ACC112 (cell line): ENCODE measurements around the gene NPTXR.
A peak's percentile ranks its signal among the peaks of the same experiment; 100 is the strongest.

Experiments used
- H2AFZ ChIP-seq: fragments of 200-600 bp; sonication (generic); one replicate; pipeline ENCODE4 v1.6.0; 2017; ENCODE audit warnings: antibody characterized with exemption, low read length; ENCODE audit not compliant: unreplicated experiment
- H3K27ac ChIP-seq: fragments of 200-600 bp; sonication (generic); 2 replicates; pipeline ENCODE4 v1.5.1; 2014; ENCODE audit warnings: low read depth, mild to moderate bottlenecking, antibody characterized with exemption, low read length, moderate library complexity
- H3K27me3 ChIP-seq: fragments of 200-600 bp; sonication (generic); 2 replicates; pipeline ENCODE4 v1.6.1; 2014; ENCODE audit warnings: mild to moderate bottlenecking, antibody characterized with exemption, low read length, moderate library complexity, mixed read lengths; ENCODE audit not compliant: insufficient read depth
- H3K36me3 ChIP-seq: fragments of 200-600 bp; sonication (generic); 2 replicates; pipeline ENCODE4 v1.6.1; 2016; ENCODE audit warnings: mild to moderate bottlenecking, antibody characterized with exemption, low read length, moderate library complexity, mixed read lengths; ENCODE audit not compliant: insufficient read depth
- H3K4me1 ChIP-seq: fragments of 200-600 bp; sonication (generic); one replicate; pipeline ENCODE4 v1.6.1; 2016; ENCODE audit warnings: low read length, mixed read lengths; ENCODE audit not compliant: insufficient read depth, unreplicated experiment, control insufficient read depth
- H3K4me3 ChIP-seq: fragments of 200-600 bp; sonication (generic); 2 replicates; pipeline ENCODE4 v1.5.1; 2014; ENCODE audit warnings: mild to moderate bottlenecking, low read depth, low read length
- H3K79me2 ChIP-seq: fragments of 200-600 bp; sonication (generic); one replicate; pipeline ENCODE4 v1.6.0; 2016; ENCODE audit warnings: low read length; ENCODE audit not compliant: control insufficient read depth, unreplicated experiment, insufficient read depth

The NPTXR gene

DNA sequence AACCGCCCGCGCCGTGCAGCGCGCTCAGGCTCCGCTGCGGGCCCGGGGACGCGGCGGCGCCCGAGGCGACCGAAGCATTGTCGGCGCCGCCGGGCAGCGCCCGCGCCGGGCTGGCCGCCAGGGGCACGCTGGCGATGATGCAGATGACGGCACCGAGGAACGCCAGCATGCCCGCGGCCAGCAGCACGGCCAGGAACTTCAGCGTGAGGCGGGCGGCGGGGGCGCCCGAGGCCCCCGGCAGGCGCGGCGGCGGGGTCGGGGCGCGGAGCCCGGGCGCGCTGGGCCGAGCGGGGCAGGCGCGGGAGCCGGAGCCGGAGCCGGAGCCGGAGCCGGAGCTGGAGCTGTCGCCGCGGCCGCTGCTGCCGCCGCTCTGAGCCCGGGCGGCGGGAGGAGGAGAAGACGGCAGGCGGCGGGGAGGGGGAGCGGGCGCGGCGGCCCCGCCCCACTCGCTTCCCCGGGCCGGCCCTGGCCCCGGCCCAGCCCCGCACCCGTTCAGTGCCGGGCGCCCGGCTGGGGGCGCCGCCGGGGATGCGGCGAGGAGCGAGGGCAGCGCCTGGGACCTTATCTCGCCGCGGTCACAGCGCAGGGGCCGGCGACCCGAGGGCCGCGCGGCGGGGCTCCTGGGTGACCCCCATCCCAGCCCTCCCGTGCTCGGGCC lies at the start of gene NPTXR:
Gene NPTXR, minus strand, starts transcription at position 372 of the 658 bp plus-strand sequence.
- H3K27ac ChIP-seq: no peak within 1 kb of the TSS
- no peaks in the 10 kb centered on the region for H3K79me2 ChIP-seq
- peaks cover 16% of the 10 kb centered on the region for H3K27me3 ChIP-seq
- no peak within 1 kb of the TSS for H2AFZ ChIP-seq
- H3K4me1 ChIP-seq: no peaks in the 10 kb centered on the region
- H3K4me3 ChIP-seq: peak within 1 kb of the TSS; percentile 69
- H3K36me3 ChIP-seq: no peaks in the 10 kb centered on the region

DNA sequence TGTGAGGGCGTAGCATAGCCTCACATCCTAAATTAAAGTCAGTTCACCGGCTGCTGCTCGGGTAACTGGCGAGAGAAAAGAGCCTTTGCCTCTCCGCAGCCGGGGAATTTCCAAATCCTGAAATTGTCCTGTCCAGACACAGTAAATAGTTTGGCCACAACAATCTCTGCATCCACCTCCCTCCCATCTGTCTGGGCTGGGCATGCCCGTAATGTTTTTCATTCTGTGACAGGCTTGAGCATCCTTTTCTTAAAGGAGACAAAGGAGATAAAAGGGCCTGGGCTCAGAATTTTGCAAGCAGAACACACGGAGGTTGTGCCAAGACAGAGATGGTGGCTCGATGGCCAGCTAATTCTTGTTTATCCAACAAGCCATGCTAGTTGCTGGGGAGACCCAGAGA lies 47.4 kb upstream of the NPTXR start:
- H3K36me3 ChIP-seq: no peaks in the 10 kb centered on the region

DNA sequence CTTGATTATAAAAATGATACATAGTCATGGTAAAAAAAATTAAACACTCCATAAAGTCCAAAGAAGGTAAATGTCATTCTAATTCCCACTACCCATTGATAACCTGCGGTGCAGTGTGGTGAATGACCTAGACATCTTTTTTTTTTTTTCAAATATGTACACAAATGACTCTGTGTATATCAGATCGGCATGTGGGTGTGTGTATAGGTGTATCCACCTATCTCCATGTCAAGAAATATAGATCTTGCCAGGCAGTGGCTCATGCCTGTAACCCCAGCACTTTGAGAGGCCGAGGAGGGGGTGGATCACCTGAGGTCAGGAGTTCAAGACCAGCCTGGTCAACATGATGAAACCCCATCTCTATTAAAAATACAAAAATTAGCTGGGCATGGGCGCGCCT lies 46.5 kb upstream of the NPTXR start:
- no peaks in the 10 kb centered on the region for H3K36me3 ChIP-seq
- H3K4me1 ChIP-seq: no peaks in the 10 kb centered on the region
- H3K27me3 ChIP-seq: peaks cover 16% of the 10 kb centered on the region
- no peak overlapping the region for H3K4me3 ChIP-seq
- no peak overlapping the region for H3K27ac ChIP-seq
- no peak overlapping the region for H2AFZ ChIP-seq
- H3K79me2 ChIP-seq: no peaks in the 10 kb centered on the region

More for the DNA sequence above, 47.4 kb upstream of the NPTXR start:
- Histone ChIP-seq H3K27me3 (peaks cover 16% of the 10 kb centered on the region), H3K4me3 (no peak overlapping the region), H3K79me2 (no peaks in the 10 kb centered on the region), H3K27ac (no peak overlapping the region), H3K4me1 (no peaks in the 10 kb centered on the region), H2AFZ (no peak overlapping the region)

DNA sequence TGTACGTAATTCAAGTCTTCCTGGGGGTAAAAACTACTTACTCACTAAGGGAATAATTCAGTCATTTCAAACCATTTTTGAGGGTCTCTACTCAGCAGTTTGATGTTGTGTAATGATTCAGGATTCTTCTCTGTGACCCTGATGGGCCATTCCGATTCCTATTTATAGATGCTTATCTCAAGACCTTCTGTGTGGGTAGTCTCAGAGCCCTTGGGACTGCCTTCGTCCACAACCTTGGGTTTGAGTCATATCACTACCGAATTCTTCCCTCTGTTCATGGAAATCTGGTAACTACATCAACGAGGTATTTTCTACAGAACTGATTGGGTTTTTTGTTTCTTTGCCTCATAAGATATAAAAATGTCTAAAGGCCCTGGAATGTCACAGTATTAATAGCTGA lies 42.5 kb upstream of the NPTXR start:
- no peak overlapping the region for H3K4me3 ChIP-seq
- H2AFZ ChIP-seq: no peak overlapping the region
- peaks cover 6% of the 10 kb centered on the region; the same call in 1 of the 2 replicates for H3K27me3 ChIP-seq
- H3K36me3 ChIP-seq: no peaks in the 10 kb centered on the region
- H3K79me2 ChIP-seq: no peaks in the 10 kb centered on the region
- H3K4me1 ChIP-seq: peaks cover 13% of the 10 kb centered on the region
- H3K27ac ChIP-seq: no peak overlapping the region

DNA sequence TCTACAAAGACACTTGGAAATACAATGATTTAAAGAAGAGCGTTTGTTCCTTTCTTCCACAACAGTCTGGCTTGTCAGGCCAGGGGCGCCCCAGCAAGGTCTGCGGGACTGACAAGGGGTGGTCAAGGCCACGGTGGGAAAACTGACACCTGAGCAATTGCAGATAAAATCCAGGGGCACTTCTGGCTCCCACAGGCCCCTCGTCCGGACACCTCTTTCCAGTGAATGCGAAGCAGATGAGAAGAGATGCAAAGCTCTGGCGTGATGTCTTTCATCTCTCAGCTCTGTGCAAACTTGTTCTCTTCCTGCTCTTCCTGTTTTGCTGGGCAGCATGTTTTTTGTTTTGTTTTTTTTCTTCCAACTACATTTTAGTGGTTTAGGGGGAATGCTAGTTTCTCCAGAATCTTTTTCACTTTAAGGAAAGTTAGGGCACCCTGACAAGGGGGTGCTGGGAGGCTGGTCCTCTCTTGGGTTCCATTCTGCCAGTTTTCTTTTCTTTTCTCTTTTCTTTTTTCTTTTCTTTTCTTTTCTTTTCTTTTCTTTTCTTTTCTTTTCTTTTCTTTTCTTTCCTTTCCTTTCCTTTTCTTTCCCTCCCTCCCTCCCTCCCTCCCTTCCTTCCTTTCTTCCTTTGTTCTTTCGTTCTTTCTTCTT lies 39.3 kb upstream of the NPTXR start:
- no peak overlapping the region for H2AFZ ChIP-seq
- no peaks in the 10 kb centered on the region for H3K36me3 ChIP-seq
- no peaks in the 10 kb centered on the region for H3K27me3 ChIP-seq
- H3K4me1 ChIP-seq: peaks cover 15% of the 10 kb centered on the region
- H3K79me2 ChIP-seq: no peaks in the 10 kb centered on the region
- no peak overlapping the region for H3K4me3 ChIP-seq
- H3K27ac ChIP-seq: no peak overlapping the region

DNA sequence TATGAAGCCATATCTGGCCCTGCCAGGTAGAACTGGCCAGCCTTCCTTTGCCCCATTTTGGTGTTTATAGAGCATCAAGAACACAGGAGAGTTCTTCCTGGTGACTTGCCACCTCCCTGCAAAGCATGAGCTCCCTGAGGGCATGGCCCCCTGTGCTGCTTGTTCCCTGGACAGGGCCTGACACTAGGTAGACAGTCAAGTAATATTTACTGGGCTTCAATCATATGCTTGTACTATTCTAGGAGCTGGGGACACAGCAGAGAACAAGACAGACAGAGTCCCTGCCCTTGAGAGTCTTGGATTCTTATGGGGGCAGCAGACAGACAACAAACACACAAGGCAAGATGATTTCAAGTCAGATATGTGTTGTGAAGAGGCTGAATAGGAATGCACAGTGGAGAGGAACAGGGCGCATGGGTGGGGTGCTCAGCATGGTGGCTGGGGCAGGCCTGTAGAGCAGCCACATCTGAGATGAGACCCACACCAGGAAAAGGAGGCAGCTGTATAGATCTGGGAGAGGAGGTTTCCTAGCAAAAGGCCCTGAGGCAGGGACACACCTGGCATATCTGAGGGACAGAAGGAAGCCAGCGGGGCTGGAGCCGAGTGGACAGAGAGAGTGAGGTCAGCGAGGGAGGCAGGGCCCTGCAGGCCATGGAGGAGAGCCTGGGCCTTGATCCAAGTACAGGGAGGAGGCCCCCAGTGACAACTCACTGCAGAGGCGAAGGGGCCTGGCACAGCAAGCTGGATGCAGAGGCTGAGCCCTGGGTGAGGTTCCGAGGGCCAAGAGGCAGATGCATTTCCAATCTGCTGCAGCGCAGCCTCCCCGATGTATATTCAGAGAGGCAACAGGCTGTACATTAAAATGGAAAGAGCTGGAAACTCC lies 38.4 kb upstream of the NPTXR start:
- Histone ChIP-seq H3K4me1 (peaks cover 15% of the 10 kb centered on the region), H3K79me2 (no peaks in the 10 kb centered on the region), H3K27me3 (no peaks in the 10 kb centered on the region), H3K36me3 (no peaks in the 10 kb centered on the region), H2AFZ (no peak overlapping the region), H3K27ac (no peak overlapping the region), H3K4me3 (no peak overlapping the region)

DNA sequence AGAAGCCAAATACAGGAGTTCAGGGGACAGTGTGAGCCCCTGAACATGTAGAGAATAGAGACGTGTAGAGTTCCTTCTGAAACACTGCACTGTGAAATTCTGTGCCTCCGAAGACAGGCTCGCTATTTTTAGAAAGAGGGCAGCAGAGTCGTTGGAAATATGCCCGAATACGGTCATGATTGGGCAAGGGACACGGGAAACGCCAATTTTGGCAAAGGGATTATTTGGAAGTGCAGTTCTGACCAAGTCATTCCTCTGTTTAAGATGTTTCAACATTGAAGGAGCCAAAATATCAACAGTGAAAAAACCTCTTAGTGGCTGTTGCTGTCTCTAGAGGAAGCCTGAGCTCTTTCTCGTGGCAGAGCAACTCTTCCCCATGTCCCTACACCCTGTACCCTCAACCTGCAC lies 37.6 kb upstream of the NPTXR start:
- Histone ChIP-seq H3K36me3 (no peaks in the 10 kb centered on the region), H3K4me1 (peaks cover 15% of the 10 kb centered on the region), H3K79me2 (no peaks in the 10 kb centered on the region), H3K27ac (no peak overlapping the region; the same call in 1 of the 2 replicates), H3K27me3 (no peaks in the 10 kb centered on the region), H3K4me3 (peak overlapping the region; percentile 63; the same call in 1 of the 2 replicates), H2AFZ (peak overlapping the region; percentile 60)

DNA sequence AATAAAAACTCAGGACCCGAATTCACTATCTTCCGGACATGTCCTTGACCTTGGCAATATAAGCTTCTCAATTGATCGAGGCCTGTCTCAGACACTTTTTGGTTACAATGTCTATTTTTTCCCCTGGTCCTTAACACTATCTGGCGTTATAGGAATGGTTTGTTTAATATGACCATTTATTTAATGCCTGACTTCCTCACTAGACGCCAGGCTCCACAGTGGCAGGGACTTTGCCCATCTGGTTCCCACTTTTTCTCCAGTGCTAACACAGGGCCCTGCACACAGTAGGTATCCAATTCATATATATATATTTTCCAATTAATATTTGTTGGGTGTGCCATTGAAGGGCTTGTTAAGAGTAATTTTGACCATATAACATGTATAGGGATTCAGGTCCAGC lies 36.1 kb upstream of the NPTXR start:
- H3K4me1 ChIP-seq: peaks cover 15% of the 10 kb centered on the region
- no peak overlapping the region for H3K27ac ChIP-seq
- H3K79me2 ChIP-seq: no peaks in the 10 kb centered on the region
- no peaks in the 10 kb centered on the region for H3K36me3 ChIP-seq
- no peak overlapping the region for H2AFZ ChIP-seq
- H3K27me3 ChIP-seq: no peaks in the 10 kb centered on the region
- H3K4me3 ChIP-seq: no peak overlapping the region

DNA sequence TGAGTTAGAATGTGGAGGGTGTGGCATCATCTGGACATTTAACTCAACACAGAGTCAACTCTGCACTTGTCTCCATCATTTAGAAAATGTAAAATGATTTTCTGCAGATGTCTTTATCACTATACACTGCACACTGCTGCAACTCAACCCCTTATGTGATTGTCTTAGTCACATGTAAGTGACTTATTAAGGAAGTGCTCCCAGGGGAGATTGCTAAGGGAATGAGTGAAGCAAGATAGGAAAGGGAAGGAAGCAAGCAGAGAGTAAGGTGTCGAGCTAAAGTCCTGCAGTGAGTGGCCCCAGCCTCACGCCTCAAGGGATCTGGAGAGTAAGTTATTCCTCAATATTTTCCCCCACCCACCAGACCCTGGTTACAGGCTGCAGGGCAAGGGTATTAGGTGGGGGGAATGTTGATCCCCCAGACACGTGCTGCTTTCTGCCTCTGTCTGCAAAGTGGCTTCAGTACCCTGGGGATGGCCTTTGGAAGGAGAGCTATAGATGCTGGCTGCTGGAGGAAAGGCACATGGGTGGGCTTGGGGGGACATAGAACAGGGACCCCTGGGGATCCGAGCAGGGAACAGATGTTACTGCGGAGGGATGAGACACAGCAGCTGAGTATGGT lies 35.4 kb upstream of the NPTXR start:
- no peak overlapping the region for H3K27ac ChIP-seq
- peaks cover 15% of the 10 kb centered on the region for H3K4me1 ChIP-seq
- H3K27me3 ChIP-seq: no peaks in the 10 kb centered on the region
- H3K79me2 ChIP-seq: no peaks in the 10 kb centered on the region
- no peak overlapping the region for H3K4me3 ChIP-seq
- no peaks in the 10 kb centered on the region for H3K36me3 ChIP-seq
- no peak overlapping the region for H2AFZ ChIP-seq

DNA sequence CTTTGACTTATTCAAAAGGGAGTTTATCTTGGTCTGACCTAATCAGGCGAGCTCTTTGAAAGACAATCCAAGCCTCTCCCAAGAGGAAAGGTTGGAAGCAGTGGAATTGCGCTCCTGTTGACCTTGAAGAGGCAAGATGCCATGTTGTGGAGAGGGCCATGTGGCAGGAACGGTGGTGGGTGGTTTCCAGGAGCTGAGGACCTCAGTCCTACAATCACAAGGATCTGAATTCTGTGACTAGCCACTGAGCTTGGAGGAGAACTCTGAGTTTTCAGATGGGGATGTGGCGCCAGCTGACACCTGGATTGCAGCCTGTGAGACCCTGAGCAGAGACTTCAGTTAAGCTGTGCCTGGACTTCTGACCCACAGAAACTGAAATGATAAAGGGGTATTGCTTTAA lies 34.2 kb upstream of the NPTXR start:
- Histone ChIP-seq H3K36me3 (no peaks in the 10 kb centered on the region), H3K4me3 (no peak overlapping the region), H2AFZ (no peak overlapping the region), H3K27me3 (no peaks in the 10 kb centered on the region), H3K27ac (no peak overlapping the region), H3K79me2 (no peaks in the 10 kb centered on the region), H3K4me1 (peaks cover 15% of the 10 kb centered on the region)
